ENCODE measurements around the gene SLC3A2. TPM values are rescaled to one million over a fixed set of nuclear protein-coding genes. Genes with fewer than 3 reads are reported as not detected.

SLC3A2 gene
- polyA plus RNA-seq, 3 donors = 164 to 215 (median 179) TPM

GRCh38 chr11:62919898-62920640, 39.4 kb downstream of the SLC3A2 start:
- no peak for DNase-seq (ENCODE audit: extremely low read depth in 1 of 11, low read depth in 9 of 11, low spot score in 4 of 11)

- DNase-seq (ENCODE audit: extremely low read depth in 1 of 11, low read depth in 9 of 11, low spot score in 4 of 11) = no peak
These were observed 40.5 kb downstream of the SLC3A2 start, which contains the start of gene CHRM1 for GRCh38 chr11:62921201-62921572. Gene CHRM1, minus strand, starts transcription at chr11:62921363. Its CDS starts 10,263 bp downstream, at chr11:62911100.

- DNase-seq (ENCODE audit: extremely low read depth in 1 of 11, low read depth in 9 of 11, low spot score in 4 of 11) = no peak
These were observed 41.0 kb downstream of the SLC3A2 start for GRCh38 chr11:62921573-62922188.

- no peak for DNase-seq (ENCODE audit: extremely low read depth in 1 of 11, low read depth in 9 of 11, low spot score in 4 of 11)
These were observed 41.5 kb downstream of the SLC3A2 start for GRCh38 chr11:62922189-62922589.

DNA sequence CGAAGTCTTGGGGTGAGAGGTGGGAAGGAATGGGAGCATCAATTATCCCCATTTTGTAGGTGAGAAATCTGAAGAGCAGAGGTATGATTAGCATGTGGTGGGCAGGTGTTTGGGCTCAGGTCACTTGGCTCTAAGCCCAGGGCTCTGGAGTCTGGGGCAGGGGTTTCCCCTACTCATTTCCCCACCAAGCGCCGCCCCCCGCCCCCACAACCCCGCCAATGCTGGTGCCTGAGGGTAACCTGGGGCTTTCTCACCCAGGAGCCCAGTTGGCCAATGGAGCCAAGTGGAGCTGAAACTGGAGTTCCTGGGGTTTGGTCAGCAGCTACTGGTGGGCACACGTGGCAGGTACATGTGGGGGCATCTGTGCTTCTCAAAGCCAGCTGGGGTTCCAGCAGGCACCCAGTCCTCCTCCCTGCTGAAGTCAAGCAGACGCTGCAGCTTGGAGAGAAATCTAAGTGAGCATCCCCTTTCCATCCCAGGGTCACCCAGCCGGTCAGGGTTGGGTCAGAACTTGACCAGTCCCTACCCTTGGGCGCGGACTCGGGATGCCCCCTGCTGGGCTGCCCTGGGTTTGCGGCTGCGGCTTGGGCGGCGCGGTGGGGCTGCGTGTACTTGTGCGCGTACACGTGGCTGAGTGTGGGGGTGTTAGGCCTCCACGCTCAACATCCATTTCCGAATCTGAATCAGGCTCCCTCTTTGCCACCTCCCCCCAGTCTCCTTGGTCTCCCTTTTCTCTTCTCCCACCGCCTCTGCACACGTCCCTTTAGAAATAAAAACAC, 42.1 kb downstream of the SLC3A2 start:
- no peak for DNase-seq (ENCODE audit: extremely low read depth in 1 of 11, low read depth in 9 of 11, low spot score in 4 of 11)

GRCh38 chr11:62923601-62924411, 43.1 kb downstream of the SLC3A2 start:
- DNase-seq (ENCODE audit: extremely low read depth in 1 of 11, low read depth in 9 of 11, low spot score in 4 of 11) = no peak

- no peak for DNase-seq (ENCODE audit: extremely low read depth in 1 of 11, low read depth in 9 of 11, low spot score in 4 of 11)
These were observed 44.6 kb downstream of the SLC3A2 start for GRCh38 chr11:62925308-62925707.

GRCh38 chr11:62925745-62926679, 45.3 kb downstream of the SLC3A2 start:
- no peak for DNase-seq (ENCODE audit: extremely low read depth in 1 of 11, low read depth in 9 of 11, low spot score in 4 of 11)

DNA sequence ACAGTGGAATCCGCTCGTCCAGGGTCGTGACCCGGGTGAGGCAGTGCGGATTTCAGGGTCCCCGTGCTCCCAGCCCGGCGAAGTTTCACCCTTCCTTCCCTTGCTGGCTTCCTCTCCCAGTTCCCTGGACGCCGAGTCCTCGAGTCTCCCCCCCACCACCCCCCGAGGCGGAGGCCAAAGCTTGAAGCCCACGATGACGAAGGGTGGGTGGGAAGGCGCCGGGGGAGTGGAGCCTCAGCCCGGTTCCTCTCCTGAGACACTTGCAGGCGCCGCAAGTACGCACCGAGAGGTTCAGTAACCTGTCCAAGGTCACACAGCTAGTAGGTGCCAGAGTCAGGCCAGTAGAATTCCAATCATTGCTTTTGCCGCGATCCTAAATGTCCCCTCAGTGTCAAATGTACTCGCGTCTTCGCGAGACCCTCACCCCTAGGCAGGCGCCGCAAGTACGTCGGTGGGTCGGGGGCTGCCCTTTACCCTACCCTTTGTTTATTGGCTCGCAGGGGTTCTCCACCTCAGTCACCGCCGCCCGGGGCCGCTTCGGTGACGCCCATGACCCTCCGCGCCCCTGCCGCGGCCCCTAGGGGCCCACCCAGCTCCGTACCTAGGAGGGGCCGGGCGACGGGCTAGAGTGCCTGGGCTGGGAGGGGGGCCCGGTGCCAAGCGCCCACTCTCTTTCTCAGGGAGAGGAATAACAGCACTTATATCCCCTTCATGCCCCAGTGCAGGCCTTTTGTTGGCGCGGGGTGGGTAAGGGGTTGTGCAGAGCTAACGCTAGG, 46.2 kb downstream of the SLC3A2 start:
- DNase-seq (ENCODE audit: extremely low read depth in 1 of 11, low read depth in 9 of 11, low spot score in 4 of 11) = no peak

DNA sequence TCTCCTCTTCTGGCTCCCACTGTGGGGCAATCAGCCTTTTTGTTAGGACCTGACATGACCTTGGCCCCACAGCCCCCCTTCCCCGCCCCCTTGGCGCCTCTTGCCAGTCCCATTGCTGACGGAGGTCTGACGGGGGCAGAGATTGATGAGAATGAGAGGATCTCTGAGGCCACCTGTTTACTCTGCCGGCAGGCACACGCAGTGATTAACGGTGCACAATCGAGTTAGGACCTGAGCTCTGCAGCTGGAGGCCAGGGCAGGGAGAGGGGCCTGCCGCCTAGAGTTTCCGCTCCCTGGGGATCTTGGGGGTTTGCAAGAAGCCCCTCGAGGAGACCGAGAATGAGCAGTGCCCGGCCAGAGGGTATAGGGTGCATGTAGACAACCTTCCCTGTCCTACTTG, 47.3 kb downstream of the SLC3A2 start:
- DNase-seq (ENCODE audit: extremely low read depth in 1 of 11, low read depth in 9 of 11, low spot score in 4 of 11) = no peak

DNA sequence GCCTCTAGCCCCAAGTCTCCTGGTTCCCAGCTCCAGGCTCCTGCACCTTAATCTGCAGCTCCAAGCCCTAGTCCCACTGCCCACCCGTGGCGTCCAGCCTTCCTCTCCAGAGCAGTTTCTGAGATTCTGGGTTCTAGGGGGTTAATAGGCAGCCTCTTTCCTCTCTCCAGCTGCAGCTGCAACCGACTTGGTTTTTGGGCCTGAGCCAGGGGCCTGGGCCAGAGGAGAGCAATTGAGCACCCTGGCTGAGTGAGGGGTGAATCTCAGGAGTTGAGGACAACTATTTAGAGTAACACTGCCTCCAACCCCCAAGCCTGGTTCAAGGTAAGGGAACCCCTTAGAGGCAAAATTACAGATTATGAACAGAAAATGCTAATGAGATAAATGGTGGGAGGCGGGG, 49.5 kb downstream of the SLC3A2 start:
- no peak for DNase-seq (ENCODE audit: extremely low read depth in 1 of 11, low read depth in 9 of 11, low spot score in 4 of 11)

DNA sequence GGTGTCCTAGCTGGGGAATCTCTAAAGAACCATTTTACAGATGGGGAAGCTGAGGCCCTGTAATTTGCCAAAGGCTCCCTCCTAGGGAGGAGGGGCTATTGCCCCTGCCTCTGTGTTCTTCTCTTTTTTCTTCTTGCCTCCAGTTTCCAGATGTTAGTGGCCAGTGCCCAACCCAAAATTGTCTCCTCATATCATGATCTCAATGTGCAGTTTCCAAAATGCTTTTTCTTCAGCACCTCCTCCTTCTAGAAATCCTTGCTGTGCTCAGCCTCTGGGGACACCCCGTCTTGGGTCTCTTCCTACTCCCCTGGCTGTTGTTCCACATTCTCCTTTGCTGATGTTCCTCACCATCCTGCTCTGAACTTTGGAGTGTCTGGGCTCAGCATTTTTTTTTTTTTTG, 50.0 kb downstream of the SLC3A2 start:
- no peak for DNase-seq (ENCODE audit: extremely low read depth in 1 of 11, low read depth in 9 of 11, low spot score in 4 of 11)

DNA sequence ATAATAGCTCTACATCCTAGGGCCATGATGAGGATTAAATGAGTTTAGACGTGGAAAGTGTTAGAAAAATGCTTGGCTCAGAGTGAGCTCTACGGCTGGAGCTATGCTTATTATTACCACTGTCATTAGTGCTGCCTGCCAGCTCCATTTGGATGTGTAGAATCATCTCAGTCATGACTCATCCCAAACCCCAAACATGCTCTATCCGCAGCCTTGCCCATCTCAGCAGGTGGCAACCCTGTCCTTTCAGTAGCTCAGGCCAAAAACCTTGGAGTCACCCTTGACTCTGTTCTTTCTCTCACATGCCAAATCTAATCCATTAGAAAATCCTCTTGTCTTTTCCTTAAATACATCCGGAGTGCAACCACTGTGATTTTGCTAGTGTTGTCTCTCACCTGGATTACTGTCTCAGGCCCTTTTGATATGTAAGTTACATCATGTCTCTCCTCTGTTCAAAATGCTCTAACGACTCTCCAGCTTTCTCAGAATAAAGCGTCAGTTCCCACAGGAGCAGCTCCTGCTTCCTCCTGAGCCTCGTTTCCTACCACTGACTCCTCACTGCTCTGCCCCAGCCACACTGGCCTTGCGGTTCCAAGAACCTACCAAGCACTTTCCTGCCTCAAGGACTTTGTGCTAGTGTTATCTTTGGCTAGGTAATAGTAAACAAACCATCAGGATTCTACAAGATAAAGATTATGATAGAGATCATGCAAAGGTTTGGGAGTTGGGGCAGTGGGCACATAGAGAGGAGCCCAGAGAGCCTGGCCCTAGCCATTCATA, 51.0 kb downstream of the SLC3A2 start:
- no peak for DNase-seq (ENCODE audit: extremely low read depth in 1 of 11, low read depth in 9 of 11, low spot score in 4 of 11)

- no peak for DNase-seq (ENCODE audit: extremely low read depth in 1 of 11, low read depth in 9 of 11, low spot score in 4 of 11)
These were observed 52.6 kb downstream of the SLC3A2 start for GRCh38 chr11:62933285-62933684.

DNA sequence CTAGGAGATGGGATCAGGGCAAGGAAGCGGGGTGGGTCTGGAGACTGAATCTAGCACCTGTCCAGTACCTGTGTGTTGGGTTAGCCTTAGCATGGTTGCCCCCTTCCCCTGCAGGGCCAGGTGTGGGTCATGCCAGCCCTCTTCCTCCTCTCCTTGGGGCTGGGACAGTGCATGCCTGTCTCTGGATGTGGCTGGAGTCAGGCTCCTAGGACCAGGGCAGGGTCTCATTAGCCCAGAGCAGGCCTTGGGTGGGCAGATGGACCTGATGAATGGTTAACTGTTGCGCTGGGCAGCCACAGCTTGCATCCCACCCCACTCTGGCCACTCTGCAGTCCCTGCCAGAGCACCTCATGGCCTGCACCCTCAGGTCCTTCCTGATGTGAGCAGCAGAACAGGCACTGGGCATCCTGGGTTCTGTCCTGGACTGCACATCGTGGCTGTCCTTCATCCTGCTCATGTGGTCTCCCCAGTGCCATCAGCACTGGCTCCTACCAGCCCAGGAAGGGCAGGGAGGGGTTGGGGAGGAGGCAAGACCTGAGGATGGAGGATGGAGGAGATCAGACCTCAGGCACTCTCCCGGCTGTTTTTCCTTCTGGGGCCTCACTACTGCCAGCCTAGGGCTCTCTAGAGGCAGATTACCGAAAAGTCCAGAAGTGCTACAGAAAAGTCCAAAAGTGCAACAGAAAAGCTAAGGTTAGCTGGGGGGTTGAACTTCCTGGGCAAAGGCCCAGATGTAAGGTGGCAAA, 53.2 kb downstream of the SLC3A2 start:
- no peak for DNase-seq (ENCODE audit: extremely low read depth in 1 of 11, low read depth in 9 of 11, low spot score in 4 of 11)

- no peak for DNase-seq (ENCODE audit: extremely low read depth in 1 of 11, low read depth in 9 of 11, low spot score in 4 of 11)
These were observed 53.7 kb downstream of the SLC3A2 start for GRCh38 chr11:62934496-62934785.

Data from renal cortex interstitium (tissue), 11 donors.